ENCODE measurements around the gene ITGB1.

The ITGB1 gene

DNA sequence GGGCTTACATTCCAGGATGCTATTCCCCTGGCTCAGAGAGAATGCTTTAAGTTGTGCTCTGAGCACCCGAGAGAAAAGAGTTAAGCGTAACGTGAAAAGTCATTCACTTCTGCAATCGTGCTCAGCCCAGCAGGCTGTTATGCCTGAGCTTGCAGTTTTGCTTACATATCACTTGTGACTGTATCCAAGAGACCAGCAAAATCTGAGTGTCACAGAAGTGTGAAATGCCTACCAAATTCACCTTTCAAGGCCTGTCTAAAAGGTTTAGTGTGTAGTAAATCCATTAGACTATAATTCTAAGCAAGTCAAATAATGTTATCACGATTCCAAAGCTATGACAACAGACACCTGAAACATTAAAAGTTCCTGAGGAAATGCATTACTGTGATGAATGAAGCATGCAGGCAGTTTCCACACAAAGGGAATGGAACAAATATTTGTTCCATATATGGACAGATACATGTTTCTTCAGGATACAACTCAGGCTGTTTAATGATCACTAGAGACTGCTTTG lies 20.1 kb downstream of the ITGB1 start:
- peak; percentile 50 to 64 for DNase-seq (ENCODE audit: low read depth in 2 of 2)
- TF ChIP-seq, protein P1, sequence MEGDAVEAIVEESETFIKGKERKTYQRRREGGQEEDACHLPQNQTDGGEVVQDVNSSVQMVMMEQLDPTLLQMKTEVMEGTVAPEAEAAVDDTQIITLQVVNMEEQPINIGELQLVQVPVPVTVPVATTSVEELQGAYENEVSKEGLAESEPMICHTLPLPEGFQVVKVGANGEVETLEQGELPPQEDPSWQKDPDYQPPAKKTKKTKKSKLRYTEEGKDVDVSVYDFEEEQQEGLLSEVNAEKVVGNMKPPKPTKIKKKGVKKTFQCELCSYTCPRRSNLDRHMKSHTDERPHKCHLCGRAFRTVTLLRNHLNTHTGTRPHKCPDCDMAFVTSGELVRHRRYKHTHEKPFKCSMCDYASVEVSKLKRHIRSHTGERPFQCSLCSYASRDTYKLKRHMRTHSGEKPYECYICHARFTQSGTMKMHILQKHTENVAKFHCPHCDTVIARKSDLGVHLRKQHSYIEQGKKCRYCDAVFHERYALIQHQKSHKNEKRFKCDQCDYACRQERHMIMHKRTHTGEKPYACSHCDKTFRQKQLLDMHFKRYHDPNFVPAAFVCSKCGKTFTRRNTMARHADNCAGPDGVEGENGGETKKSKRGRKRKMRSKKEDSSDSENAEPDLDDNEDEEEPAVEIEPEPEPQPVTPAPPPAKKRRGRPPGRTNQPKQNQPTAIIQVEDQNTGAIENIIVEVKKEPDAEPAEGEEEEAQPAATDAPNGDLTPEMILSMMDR (IDR thresholded peaks at IDR 0.05; ENCODE audit: low read depth, low read length), result no peak
- no peak overlapping the region for H3K4me3 ChIP-seq (replicated peaks in 1 of 2; ENCODE audit: low read depth in 2 of 2, low read length in 2 of 2)

DNA sequence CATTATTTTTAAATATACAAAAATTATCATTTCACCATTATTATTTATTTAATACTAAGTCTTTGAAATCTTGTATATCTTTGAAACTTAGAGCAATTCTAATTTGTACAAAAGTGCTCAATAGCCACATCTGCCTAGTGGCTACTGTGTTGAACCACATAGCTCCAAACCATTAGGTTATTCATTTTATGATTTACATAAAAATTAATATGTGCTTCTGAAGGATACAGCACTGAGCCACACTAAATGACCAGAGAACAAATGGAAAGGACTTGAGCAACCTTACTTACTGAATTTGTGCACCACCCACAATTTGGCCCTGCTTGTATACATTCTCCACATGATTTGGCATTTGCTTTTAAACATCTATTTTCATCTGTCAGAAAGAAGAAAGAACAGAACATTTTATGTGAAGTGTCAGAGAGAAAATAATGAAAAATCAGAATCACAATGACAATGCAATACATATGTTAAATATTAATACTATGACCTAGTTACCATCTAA lies 25.8 kb downstream of the ITGB1 start:
- H3K4me3 ChIP-seq (replicated peaks in 1 of 2; ENCODE audit: low read depth in 2 of 2, low read length in 2 of 2), result no peak overlapping the region
- DNase-seq (ENCODE audit: low read depth in 2 of 2), result no peak
- TF ChIP-seq, protein P1 (IDR thresholded peaks at IDR 0.05; ENCODE audit: low read depth, low read length), result no peak

DNA sequence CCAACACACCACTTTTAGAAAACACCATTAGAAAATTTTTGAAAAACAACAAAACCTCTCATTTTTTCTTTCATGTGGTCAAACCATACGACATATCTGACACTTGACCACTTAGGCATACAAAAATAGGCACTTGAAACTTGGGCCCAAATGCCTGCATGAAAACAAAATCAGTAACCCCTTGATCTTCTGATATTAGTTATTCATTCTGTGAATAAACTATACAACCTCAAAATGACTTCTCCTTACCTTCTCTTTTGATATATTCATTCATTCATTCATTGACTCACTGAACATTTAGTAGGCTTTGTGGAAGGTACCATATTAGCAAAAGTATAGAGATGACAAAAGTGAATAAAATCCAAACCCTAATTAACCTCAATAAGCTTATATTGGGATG lies 26.4 kb downstream of the ITGB1 start:
- H3K4me3 ChIP-seq (replicated peaks in 1 of 2; ENCODE audit: low read depth in 2 of 2, low read length in 2 of 2), result no peak overlapping the region
- TF ChIP-seq, protein P1 (IDR thresholded peaks at IDR 0.05; ENCODE audit: low read depth, low read length), result no peak
- no peak for DNase-seq (ENCODE audit: low read depth in 2 of 2)

DNA sequence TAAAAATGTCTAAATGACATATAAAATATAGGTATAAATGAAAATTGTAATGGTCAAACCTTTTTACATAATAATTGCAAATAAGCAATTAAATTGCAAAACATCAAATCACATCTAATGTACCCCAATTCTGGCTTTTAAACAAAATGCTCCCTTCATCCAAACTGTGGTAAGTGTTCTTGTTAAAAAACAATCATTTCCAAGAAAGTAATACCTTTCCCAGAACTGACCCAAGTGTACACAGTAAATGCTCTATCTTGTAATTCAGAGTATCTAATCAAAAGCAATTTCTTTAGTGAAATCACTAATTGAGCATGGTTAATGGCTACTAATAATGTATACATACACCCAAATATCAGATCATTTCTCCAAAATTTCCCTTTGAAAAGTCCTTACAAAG lies 28.0 kb downstream of the ITGB1 start:
- no peak for DNase-seq (ENCODE audit: low read depth in 2 of 2)
- TF ChIP-seq, protein P1 (IDR thresholded peaks at IDR 0.05; ENCODE audit: low read depth, low read length), result no peak
- H3K4me3 ChIP-seq (replicated peaks in 1 of 2; ENCODE audit: low read depth in 2 of 2, low read length in 2 of 2), result no peak overlapping the region

DNA sequence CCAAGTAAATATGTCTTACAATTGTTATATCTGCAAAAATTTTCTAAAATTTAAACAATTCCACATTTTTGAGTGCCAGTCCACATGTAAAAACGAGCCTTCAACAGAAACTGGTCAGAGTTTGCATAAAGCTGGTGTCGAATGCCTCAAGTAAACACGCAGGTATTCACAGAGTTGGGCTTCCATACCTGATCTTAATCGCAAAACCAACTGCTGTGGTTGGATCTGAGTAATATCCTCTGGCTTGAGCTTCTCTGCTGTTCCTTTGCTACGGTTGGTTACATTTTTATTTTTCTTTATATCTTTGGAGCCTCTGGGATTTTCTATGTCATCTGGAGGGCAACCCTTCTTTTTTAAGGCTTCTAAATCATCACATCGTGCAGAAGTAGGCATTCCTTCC lies 28.4 kb downstream of the ITGB1 start:
- peak in 1 of 2 donors; percentile 52 for DNase-seq (ENCODE audit: low read depth in 2 of 2)
- TF ChIP-seq, protein P1 (IDR thresholded peaks at IDR 0.05; ENCODE audit: low read depth, low read length), result no peak
- no peak overlapping the region for H3K4me3 ChIP-seq (replicated peaks in 1 of 2; ENCODE audit: low read depth in 2 of 2, low read length in 2 of 2)

DNA sequence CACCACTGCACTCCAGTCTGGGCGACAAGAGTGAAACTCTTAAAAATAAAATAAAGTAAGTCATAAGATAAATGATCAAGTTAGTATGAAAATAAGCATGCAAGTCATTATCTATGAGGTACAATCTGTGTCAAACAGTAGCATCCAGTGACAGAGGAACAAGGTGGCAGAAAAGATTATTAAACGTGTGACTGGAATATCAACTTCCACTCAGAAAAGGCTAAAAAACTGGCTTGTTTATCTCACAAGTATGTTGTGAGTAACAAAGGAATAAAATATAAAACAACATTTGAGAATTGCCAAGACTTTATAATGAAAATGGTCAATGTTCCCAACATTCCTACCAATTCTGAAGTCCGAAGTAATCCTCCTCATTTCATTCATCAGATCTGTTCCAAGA lies 30.3 kb downstream of the ITGB1 start:
- TF ChIP-seq, protein P1 (IDR thresholded peaks at IDR 0.05; ENCODE audit: low read depth, low read length), result no peak
- DNase-seq (ENCODE audit: low read depth in 2 of 2), result no peak
- no peak overlapping the region for H3K4me3 ChIP-seq (replicated peaks in 1 of 2; ENCODE audit: low read depth in 2 of 2, low read length in 2 of 2)

DNA sequence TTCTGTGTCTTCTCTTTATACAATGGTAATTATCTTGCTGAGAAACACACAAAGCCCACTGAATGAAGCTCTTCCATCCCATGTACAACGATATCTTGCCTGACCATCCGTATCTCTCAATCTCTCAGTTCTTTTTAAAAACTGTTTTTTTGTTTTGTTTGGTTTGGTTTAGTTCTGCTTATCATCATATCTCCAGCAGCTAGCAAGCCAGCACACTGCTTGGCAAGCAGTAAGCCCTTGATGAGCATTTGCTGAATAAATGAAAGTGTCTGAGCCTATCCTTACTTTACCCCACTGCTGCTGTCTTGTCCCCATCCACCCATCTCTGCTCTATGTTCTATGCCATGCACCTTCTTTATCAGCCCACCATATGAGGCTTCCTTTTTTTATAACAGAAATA lies 34.2 kb downstream of the ITGB1 start:
- TF ChIP-seq, protein P1 (IDR thresholded peaks at IDR 0.05; ENCODE audit: low read depth, low read length), result no peak
- no peak overlapping the region for H3K4me3 ChIP-seq (replicated peaks in 1 of 2; ENCODE audit: low read depth in 2 of 2, low read length in 2 of 2)
- no peak for DNase-seq (ENCODE audit: low read depth in 2 of 2)

Measured in cardiac fibroblast (primary cell).